Heart left ventricle (tissue), 13 donors: ENCODE results near the gene KCNMA1.

ENCODE experiments used
- CTCF ChIP-seq, 12 donors: fragments of 200-600 bp; sonication (generic) in 4 of 12; IDR thresholded peaks; one replicate each; pipeline versions ENCODE4 v1.5.0 to v1.8.0; 2018 to 2022; ENCODE audit warnings: antibody characterized with exemption in 12 of 12, mild to moderate bottlenecking in 5 of 12
- POLR2A ChIP-seq, 2 donors: fragments of 450-650 bp; IDR thresholded peaks; one replicate each; pipeline ENCODE4 v1.6.1; 2017; ENCODE audit warnings: antibody characterized with exemption in 2 of 2, mild to moderate bottlenecking in 2 of 2, moderate library complexity in 2 of 2
- donor health status: ischemic (EF 13 %, LVEDD 7.1; RV severe dilation, severe dysfunction).
- donor health status: DM: no; HTN: yes; CAD: no.
- donor health status: DM: no; HTN: no; CAD: no.
- donor health status: ischemic (EF 25% LVEDD 6.9; RV normal size, moderate dysfunction).
- donor health status: ischemic (EF 25% LVEDD 5.7; RV mildly dilated, moderate dysfunction).
- donor health status: ischemic (EF 35%, LVEDD 5.7; RV mildly dilated, moderate dysfunction).
- donor health status: nonischemic (EF 11% LVEDD 7.7; RV severe dilation, severe dysfunction).
- donor health status: DM: yes; HTN: yes; CAD: no.
- donor health status: PGD.
- donor health status: ischemic (EF 29% LVEDD 5.4; RV normal size, mild dysfunction).
- donor health status: nonischemic (EF 23%, LVEDD 6.1; RV moderate dilation, normal function).

DNA sequence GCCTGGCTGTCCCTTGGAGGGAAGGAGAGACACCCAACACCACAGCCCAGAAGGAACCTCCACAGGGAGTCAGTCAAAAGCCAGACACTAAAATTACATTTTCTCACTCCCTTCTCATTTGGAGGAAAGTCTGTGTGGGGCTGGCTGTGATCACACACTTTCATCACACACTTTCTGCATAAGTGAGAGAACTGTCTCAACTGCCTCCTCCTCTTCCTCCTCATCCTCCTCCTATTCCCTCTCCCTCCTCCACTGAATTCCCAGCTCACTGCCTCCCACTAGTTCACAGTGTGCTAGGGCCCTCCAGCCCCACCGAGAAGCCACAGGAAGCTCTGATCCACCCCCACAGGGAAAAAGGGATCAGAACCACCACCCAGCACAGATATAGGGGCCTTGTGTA is 91.6 kb downstream of the KCNMA1 start:
- no peak for TF ChIP-seq CTCF (IDR thresholded peaks at IDR 0.05)
- no peak for TF ChIP-seq POLR2A (IDR thresholded peaks at IDR 0.05)
